NT2/D1 (cell line): ENCODE data around the gene APC.

Experiments used
- DNase-seq: peaks from one replicate; pipeline ENCODE4 v3.0.0-alpha.2; 2011; ENCODE audit warnings: low read depth, low spot score
- H3K27me3 ChIP-seq: 2 replicates; pipeline ENCODE4 v1.6.0; 2011; ENCODE audit warnings: mild to moderate bottlenecking; ENCODE audit not compliant: insufficient read length, insufficient read depth
- H3K36me3 ChIP-seq: 2 replicates; pipeline ENCODE4 v1.6.1; 2011; ENCODE audit warnings: mild to moderate bottlenecking, low read length, mixed read lengths; ENCODE audit not compliant: insufficient read depth, insufficient read length
- H3K4me1 ChIP-seq: 2 replicates; pipeline ENCODE4 v1.5.1; 2011; ENCODE audit not compliant: insufficient read depth, insufficient read length
- H3K4me3 ChIP-seq: 2 replicates; pipeline ENCODE4 v1.5.1; 2011; ENCODE audit warnings: low read depth; ENCODE audit not compliant: insufficient read length
- H3K9ac ChIP-seq: 2 replicates; pipeline ENCODE4 v1.6.0; 2011; ENCODE audit warnings: low read depth; ENCODE audit not compliant: insufficient read length
- H3K9me3 ChIP-seq: 2 replicates; pipeline ENCODE4 v1.5.1; 2011; ENCODE audit warnings: mild to moderate bottlenecking, low read length; ENCODE audit not compliant: insufficient read depth
- SUZ12 ChIP-seq: IDR thresholded peaks from 2 replicates; pipeline ENCODE4 v1.6.1; 2011; ENCODE audit not compliant: insufficient read length, insufficient read depth; ENCODE audit errors: extremely low read depth
- YY1 ChIP-seq: IDR thresholded peaks from 2 replicates; pipeline ENCODE4 v1.6.1; 2011; ENCODE audit not compliant: insufficient read length, insufficient read depth
- ZNF274 ChIP-seq: IDR thresholded peaks from 2 replicates; pipeline ENCODE4 v1.6.1; 2011; ENCODE audit warnings: mild to moderate bottlenecking, low read depth, low read length

The APC gene

DNA sequence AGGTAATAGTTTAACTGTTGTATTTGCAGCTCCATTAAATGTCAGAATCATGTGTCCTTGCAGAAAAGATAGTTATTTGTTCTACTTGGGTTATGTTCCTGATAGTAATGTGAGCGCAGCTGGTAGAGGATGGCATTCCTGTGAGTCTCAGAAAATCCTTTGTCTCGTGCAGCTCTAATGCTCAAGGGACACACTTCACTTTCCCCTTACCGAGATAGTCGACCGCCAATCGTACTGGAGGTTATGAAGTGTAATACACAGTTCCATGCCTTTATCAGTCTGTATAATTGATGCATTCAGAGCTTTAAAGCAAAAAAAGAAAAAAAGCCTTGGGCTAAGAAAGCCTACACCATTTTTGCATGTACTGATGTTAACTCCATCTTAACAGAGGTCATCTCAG is 63.2 kb downstream of the APC start:
- peaks cover 10% of the 10 kb centered on the region for H3K36me3 ChIP-seq
- H3K4me1 ChIP-seq, result no peaks in the 10 kb centered on the region
- no peaks in the 10 kb centered on the region for H3K9me3 ChIP-seq
- no peak for TF ChIP-seq SUZ12
- no peak for TF ChIP-seq YY1
- TF ChIP-seq ZNF274, result no peak
- DNase-seq, result no peak
- H3K27me3 ChIP-seq, result no peaks in the 10 kb centered on the region
- no peak overlapping the region for H3K9ac ChIP-seq
- no peak overlapping the region for H3K4me3 ChIP-seq

DNA sequence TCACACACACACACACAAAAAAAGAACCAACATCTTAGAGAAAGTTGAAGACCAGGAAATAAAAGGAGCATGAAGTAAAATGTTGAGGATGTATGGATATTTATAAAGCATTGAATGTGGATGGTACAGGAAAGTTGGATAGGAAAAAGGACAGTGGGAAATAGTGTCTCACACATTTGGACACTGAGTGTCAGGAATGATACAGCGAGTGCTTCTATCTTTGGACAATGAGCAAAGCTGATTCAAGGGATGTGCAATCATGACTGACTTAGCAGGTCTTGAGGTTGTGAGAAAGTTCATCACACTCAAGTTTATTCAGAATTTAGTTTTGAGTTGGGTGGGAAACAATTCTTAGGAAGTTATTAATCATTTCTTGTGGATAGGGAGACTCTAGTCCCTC is 73.3 kb downstream of the APC start:
- no peaks in the 10 kb centered on the region for H3K4me1 ChIP-seq
- H3K9me3 ChIP-seq, result no peaks in the 10 kb centered on the region
- DNase-seq, result no peak
- no peak overlapping the region for H3K4me3 ChIP-seq
- TF ChIP-seq YY1 (no peak), SUZ12 (no peak)
- no peak overlapping the region for H3K9ac ChIP-seq
- no peaks in the 10 kb centered on the region for H3K27me3 ChIP-seq
- peaks cover 8% of the 10 kb centered on the region for H3K36me3 ChIP-seq

DNA sequence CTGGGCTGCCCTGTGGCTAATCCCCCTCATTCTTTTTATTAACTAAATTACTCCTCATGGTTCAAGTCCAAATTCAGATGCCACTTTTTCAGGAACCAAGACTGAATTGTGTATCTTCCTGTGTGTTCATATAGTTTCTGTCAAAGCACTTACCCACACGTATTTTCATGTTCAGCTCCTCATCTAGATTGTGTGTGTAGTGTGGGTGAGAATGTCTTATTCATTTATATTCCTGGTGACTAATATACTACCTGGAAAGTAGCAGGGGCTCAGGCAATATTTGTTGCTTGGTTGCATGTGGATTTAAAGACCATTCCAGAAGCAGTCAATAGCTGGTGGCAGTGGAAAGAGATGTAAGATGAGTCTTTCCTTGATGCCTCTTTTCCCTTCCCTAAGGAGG is 74.9 kb downstream of the APC start:
- peaks cover 9% of the 10 kb centered on the region for H3K36me3 ChIP-seq
- H3K4me1 ChIP-seq, result no peaks in the 10 kb centered on the region
- no peak for DNase-seq
- H3K27me3 ChIP-seq, result no peaks in the 10 kb centered on the region
- no peak for TF ChIP-seq ZNF274
- TF ChIP-seq SUZ12, result no peak
- no peak for TF ChIP-seq YY1
- H3K4me3 ChIP-seq, result no peak overlapping the region
- H3K9me3 ChIP-seq, result no peaks in the 10 kb centered on the region
- no peak overlapping the region for H3K9ac ChIP-seq

DNA sequence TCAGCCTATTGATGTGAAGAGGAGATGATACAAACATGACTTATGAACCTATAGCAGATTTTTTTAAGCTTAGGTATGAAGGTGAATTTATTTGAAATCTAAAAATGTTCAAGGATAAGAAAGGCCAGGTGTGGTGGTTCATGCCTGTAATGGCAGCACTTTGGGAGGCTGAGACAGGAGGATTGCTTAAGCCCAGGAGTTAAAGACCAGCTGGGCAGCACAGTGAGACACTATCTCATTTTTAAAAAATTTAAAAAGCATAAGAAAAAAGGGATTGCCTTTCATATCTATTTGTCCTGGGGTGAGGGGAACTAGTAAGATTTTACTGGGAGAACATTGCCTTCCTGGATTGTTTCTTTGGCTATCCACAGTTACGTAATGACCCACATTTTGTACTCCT is 82.6 kb downstream of the APC start:
- Histone ChIP-seq H3K9me3 (no peaks in the 10 kb centered on the region), H3K4me3 (no peak overlapping the region), H3K9ac (no peak overlapping the region), H3K36me3 (peaks cover 14% of the 10 kb centered on the region), H3K4me1 (no peaks in the 10 kb centered on the region), H3K27me3 (no peaks in the 10 kb centered on the region)
- no peak for TF ChIP-seq SUZ12
- no peak for TF ChIP-seq ZNF274
- TF ChIP-seq YY1, result no peak
- DNase-seq, result no peak

DNA sequence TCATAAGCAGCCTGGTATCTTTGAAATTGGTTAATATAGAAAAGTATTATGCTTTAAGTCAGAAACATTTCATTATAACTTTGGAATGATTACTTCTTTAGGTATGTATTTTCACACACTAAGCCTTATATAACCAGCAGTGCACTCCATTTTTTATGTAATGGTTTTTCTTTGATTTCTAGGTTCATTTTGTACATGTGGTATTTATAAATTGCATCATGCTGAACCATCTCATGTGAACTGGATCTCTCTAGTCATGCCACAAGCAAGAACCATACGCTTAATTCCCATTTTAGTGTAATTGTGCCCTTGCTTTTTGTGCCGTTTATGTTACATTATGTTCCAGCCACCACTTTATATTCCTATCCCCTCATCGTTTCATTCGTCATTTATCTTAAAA is 84.8 kb downstream of the APC start:
- TF ChIP-seq ZNF274 (no peak), SUZ12 (no peak)
- Histone ChIP-seq H3K9ac (no peak overlapping the region), H3K36me3 (peaks cover 8% of the 10 kb centered on the region), H3K9me3 (no peaks in the 10 kb centered on the region), H3K4me3 (no peak overlapping the region), H3K4me1 (no peaks in the 10 kb centered on the region), H3K27me3 (no peaks in the 10 kb centered on the region)
- no peak for DNase-seq

DNA sequence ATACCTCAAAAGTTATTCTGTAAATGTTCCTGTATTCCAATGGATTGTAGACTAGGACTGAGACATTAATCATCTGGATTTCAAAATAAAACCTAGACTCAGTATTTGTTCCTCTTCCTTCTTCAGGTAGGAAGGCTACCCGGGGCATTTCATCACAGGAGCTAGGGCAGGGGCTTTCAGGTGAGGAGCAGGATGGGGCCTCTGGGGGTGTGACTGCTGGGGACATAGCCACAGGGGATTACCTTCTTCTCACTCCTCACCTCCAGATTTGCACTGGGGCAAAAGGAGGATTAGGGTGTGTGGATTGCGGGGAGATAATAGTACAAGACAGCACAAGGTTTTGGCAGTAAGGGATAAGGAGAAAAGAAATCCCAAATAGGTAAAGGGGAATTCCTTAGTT is 85.5 kb downstream of the APC start:
- Histone ChIP-seq H3K9ac (no peak overlapping the region), H3K36me3 (peaks cover 15% of the 10 kb centered on the region), H3K27me3 (no peaks in the 10 kb centered on the region), H3K4me1 (no peaks in the 10 kb centered on the region), H3K4me3 (no peak overlapping the region), H3K9me3 (no peaks in the 10 kb centered on the region)
- TF ChIP-seq YY1, result no peak
- TF ChIP-seq SUZ12, result no peak
- TF ChIP-seq ZNF274, result no peak
- DNase-seq, result no peak

DNA sequence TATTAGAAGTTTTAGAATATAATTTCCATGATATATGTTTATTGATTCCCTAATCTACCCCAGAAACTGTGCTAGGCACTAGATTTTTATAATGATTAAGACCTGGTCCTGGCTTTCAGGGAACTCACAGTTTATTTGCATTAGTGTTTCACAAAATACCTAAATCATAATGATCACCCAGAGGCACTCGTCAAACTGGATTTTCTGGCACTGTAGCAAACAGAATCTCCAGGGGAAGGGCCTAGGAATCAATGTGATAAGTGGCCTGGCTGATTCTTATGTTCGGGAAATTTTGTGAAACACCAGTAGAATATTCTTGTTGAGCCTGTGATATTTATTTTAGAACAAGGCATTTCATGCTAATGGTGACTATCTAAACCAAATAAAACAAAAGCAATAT is 86.0 kb downstream of the APC start:
- Histone ChIP-seq H3K4me1 (no peaks in the 10 kb centered on the region), H3K9ac (no peak overlapping the region), H3K36me3 (peaks cover 19% of the 10 kb centered on the region), H3K9me3 (no peaks in the 10 kb centered on the region), H3K4me3 (no peak overlapping the region), H3K27me3 (no peaks in the 10 kb centered on the region)
- no peak for DNase-seq
- TF ChIP-seq SUZ12 (no peak), ZNF274 (no peak), YY1 (no peak)

DNA sequence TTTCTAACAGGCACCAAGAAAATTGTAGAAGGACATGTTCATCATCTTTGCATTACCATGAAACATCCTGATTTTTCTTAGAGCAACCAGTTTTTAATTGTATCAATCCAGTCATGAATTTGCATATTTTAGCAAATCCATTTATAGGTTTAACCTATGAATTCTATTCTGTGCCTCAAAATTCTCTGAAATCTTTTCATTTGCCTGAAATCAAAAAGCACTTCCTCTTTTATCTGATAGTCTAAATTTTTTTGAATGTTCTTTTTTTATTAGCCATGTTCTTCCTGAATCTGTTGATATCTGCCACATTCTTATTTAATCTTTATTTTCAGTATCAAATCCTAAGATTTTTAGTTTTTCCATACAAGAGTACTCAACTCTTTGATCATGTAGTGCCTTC is 86.5 kb downstream of the APC start:
- Histone ChIP-seq H3K27me3 (no peaks in the 10 kb centered on the region), H3K9me3 (no peaks in the 10 kb centered on the region), H3K4me3 (no peak overlapping the region), H3K4me1 (no peaks in the 10 kb centered on the region), H3K9ac (no peak overlapping the region), H3K36me3 (peaks cover 21% of the 10 kb centered on the region)
- TF ChIP-seq YY1 (no peak), ZNF274 (no peak), SUZ12 (no peak)
- no peak for DNase-seq
